RWPE2 (cell line): Measurements from ENCODE around the gene ZC3H12A.

Experiments
- ATAC-seq: fragments of 200-7000 bp; cut with Tn5 transposase; 3 replicates; pipeline ENCODE4 v1.9.1; 2021; ENCODE audit warnings: low read depth
- DNase-seq: peaks from one replicate; pipeline ENCODE4 v3.0.0-alpha.2; 2020; ENCODE audit warnings: low spot score
- H3K27ac ChIP-seq: fragments of 450-650 bp; 2 replicates; pipeline ENCODE4 v1.5.1; 2017; ENCODE audit warnings: mild to moderate bottlenecking; ENCODE audit not compliant: poor library complexity, severe bottlenecking
- H3K27me3 ChIP-seq: fragments of 250-450 bp; sonication (Bioruptor Pico); 2 replicates; pipeline ENCODE4 v1.5.1; 2021; ENCODE audit warnings: mild to moderate bottlenecking, moderate library complexity; ENCODE audit not compliant: insufficient read depth, poor library complexity, severe bottlenecking
- H3K36me3 ChIP-seq: fragments of 250-450 bp; sonication (Bioruptor Pico); 2 replicates; pipeline ENCODE4 v1.5.1; 2020; ENCODE audit warnings: low read depth, mild to moderate bottlenecking, moderate library complexity
- H3K4me1 ChIP-seq: fragments of 250-450 bp; sonication (Bioruptor Pico); 2 replicates; pipeline ENCODE4 v1.5.1; 2021; ENCODE audit warnings: mild to moderate bottlenecking, moderate library complexity; ENCODE audit not compliant: insufficient read depth, poor library complexity, severe bottlenecking
- H3K4me3 ChIP-seq: fragments of 250-450 bp; sonication (Bioruptor Pico); 2 replicates; pipeline ENCODE4 v1.5.1; 2021; ENCODE audit warnings: mild to moderate bottlenecking, moderate library complexity; ENCODE audit not compliant: severe bottlenecking
- H3K9me3 ChIP-seq: fragments of 250-450 bp; sonication (Bioruptor Pico); 2 replicates; pipeline ENCODE4 v1.5.1; 2021; ENCODE audit warnings: mild to moderate bottlenecking, moderate library complexity; ENCODE audit not compliant: severe bottlenecking
- CTCF ChIP-seq: fragments of 450-650 bp; IDR thresholded peaks from one replicate; pipeline ENCODE4 v1.5.1; 2017; ENCODE audit warnings: mild to moderate bottlenecking, moderate library complexity; ENCODE audit not compliant: poor library complexity, severe bottlenecking

The ZC3H12A gene

GRCh38 chr1:37482004-37482785 is 7.8 kb downstream of the ZC3H12A start:
- Histone ChIP-seq H3K9me3 (no peaks in the 10 kb centered on the region), H3K36me3 (peaks cover 73% of the 10 kb centered on the region), H3K4me1 (peaks cover 45% of the 10 kb centered on the region), H3K4me3 (no peak overlapping the region), H3K27ac (peak overlapping the region; percentile 98), H3K27me3 (no peaks in the 10 kb centered on the region)
- DNase-seq (no peak), ATAC-seq (no peak)
- no peak for TF ChIP-seq CTCF

- Histone ChIP-seq H3K4me3 (no peak overlapping the region), H3K9me3 (no peaks in the 10 kb centered on the region), H3K4me1 (peaks cover 48% of the 10 kb centered on the region), H3K27ac (peak overlapping the region; percentile 98), H3K27me3 (no peaks in the 10 kb centered on the region), H3K36me3 (peaks cover 64% of the 10 kb centered on the region)
- DNase-seq (no peak), ATAC-seq (no peak)
- TF ChIP-seq CTCF: no peak
Observed at GRCh38 chr1:37482796-37483744, 8.7 kb downstream of the ZC3H12A start.

GRCh38 chr1:37483785-37484184 is 9.4 kb downstream of the ZC3H12A start:
- Histone ChIP-seq H3K4me3 (no peak overlapping the region), H3K36me3 (peaks cover 57% of the 10 kb centered on the region), H3K9me3 (no peaks in the 10 kb centered on the region), H3K27ac (peak overlapping the region; percentile 98), H3K27me3 (no peaks in the 10 kb centered on the region), H3K4me1 (peaks cover 44% of the 10 kb centered on the region)
- TF ChIP-seq CTCF: no peak
- DNase-seq (no peak), ATAC-seq (no peak)

GRCh38 chr1:37484325-37485051 is 10.1 kb downstream of the ZC3H12A start:
- DNase-seq (no peak), ATAC-seq (peak; percentile 5)
- Histone ChIP-seq H3K4me3 (no peak overlapping the region), H3K9me3 (no peaks in the 10 kb centered on the region), H3K27me3 (no peaks in the 10 kb centered on the region), H3K36me3 (peaks cover 57% of the 10 kb centered on the region), H3K4me1 (peaks cover 43% of the 10 kb centered on the region), H3K27ac (peak overlapping the region; percentile 98)
- no peak for TF ChIP-seq CTCF
